HepG2 (cell line): ENCODE measurements around the gene LSM12. TPM values are rescaled to one million over a fixed set of nuclear protein-coding genes. Genes with fewer than 3 reads are reported as not detected.
A peak's percentile ranks its signal among the peaks of the same experiment; 100 is the strongest.

Source experiments
- BCL3 ChIP-seq: sonication (generic); formaldehyde crosslinking; IDR thresholded peaks from 2 replicates; pipeline ENCODE4 v1.5.1; 2020; ENCODE audit warnings: mild to moderate bottlenecking, missing genetic modification reagents, moderate library complexity
- CSRNP2 ChIP-seq: sonication (generic); formaldehyde crosslinking; conservative IDR thresholded peaks from 2 replicates; pipeline ENCODE4 v1.8.0; 2022; ENCODE audit warnings: low read depth, missing genetic modification reagents
- GATAD2A ChIP-seq: IDR thresholded peaks from 2 replicates; pipeline ENCODE4 v1.6.1; 2016
- HNRNPLL ChIP-seq: fragments of 200-400 bp; formaldehyde crosslinking; IDR thresholded peaks from 2 replicates; pipeline ENCODE4 v1.6.1; 2017; ENCODE audit warnings: mild to moderate bottlenecking, low read depth, low read length; ENCODE audit not compliant: poor library complexity, severe bottlenecking
- NR2F1 ChIP-seq, 2 experiments: fragments of 450-650 bp in 1 of 2; formaldehyde crosslinking in 1 of 2; IDR thresholded peaks; 2 replicates each; pipeline versions ENCODE4 v1.5.0 to v1.6.1; 2016 to 2020; ENCODE audit warnings: mild to moderate bottlenecking in 1 of 2, missing compliant biosample characterization in 1 of 2, missing genetic modification reagents in 1 of 2, moderate library complexity in 1 of 2
- STAT5B ChIP-seq: sonication (generic); formaldehyde crosslinking; IDR thresholded peaks from 2 replicates; pipeline ENCODE4 v1.4.0; 2020; ENCODE audit warnings: missing genetic modification reagents
- ZKSCAN8 ChIP-seq: IDR thresholded peaks from 2 replicates; pipeline ENCODE4 v1.6.1; 2016; ENCODE audit warnings: borderline replicate concordance, missing genetic modification reagents, missing compliant biosample characterization
- ZNF446 ChIP-seq: sonication (generic); formaldehyde crosslinking; IDR thresholded peaks from 2 replicates; pipeline ENCODE4 v1.5.0; 2020; ENCODE audit warnings: mild to moderate bottlenecking, missing genetic modification reagents
- ZNF7 ChIP-seq: IDR thresholded peaks from 2 replicates; pipeline ENCODE4 v1.6.1; 2016; ENCODE audit warnings: missing biosample characterization, missing genetic modification reagents
- ZNF768 ChIP-seq: sonication (generic); formaldehyde crosslinking; IDR thresholded peaks from 2 replicates; pipeline ENCODE4 v1.4.0; 2020; ENCODE audit warnings: missing genetic modification reagents
- polyA plus RNA-seq, 8 experiments: library from polyadenylated mRNA; depleted of rRNA in 3 of 8; stranded (reverse) in 7 of 8; unstranded in 1 of 8; fragments of >200 nt; fragmentation: Illumina TruSeq in 4 of 8; extraction: Trizol in 4 of 8; gene quantifications; 2 replicates each; pipeline versions ENCODE4 v1.2.1 to v1.2.3, GENCODE V29; 2011 to 2016; ENCODE audit warnings: low read depth in 4 of 8, missing spikeins in 1 of 8, mixed read lengths in 1 of 8; ENCODE audit not compliant: insufficient read depth in 1 of 8
- total RNA-seq, 5 experiments: library from RNA; depleted of rRNA; stranded (reverse); fragments of >200 nt; fragmentation: Illumina TruSeq; extraction: Trizol; gene quantifications; 2 replicates each; pipeline ENCODE4 v1.2.3, GENCODE V29; 2016; ENCODE audit warnings: low read depth in 1 of 5
- TF ChIP-seq, protein P1 (sequence below): IDR thresholded peaks from 2 replicates; pipeline ENCODE4 v1.6.1; 2016; ENCODE audit warnings: missing genetic modification reagents, missing compliant biosample characterization
- TF ChIP-seq, protein P2 (sequence below): sonication (generic); formaldehyde crosslinking; IDR thresholded peaks from 2 replicates; pipeline ENCODE4 v1.4.0; 2020; ENCODE audit warnings: missing genetic modification reagents, borderline replicate concordance
- TF ChIP-seq, protein P3 (sequence below): sonication (generic); formaldehyde crosslinking; IDR thresholded peaks from 2 replicates; pipeline ENCODE4 v1.9.0; 2022; ENCODE audit warnings: low read depth, missing genetic modification reagents
- TF ChIP-seq, protein P4 (sequence below): sonication (generic); formaldehyde crosslinking; IDR thresholded peaks from 2 replicates; pipeline ENCODE4 v1.4.0; 2020; ENCODE audit warnings: mild to moderate bottlenecking, missing genetic modification reagents, borderline replicate concordance
- TF ChIP-seq, protein P5 (sequence below): sonication (generic); formaldehyde crosslinking; IDR thresholded peaks from 2 replicates; pipeline ENCODE4 v1.4.0; 2020; ENCODE audit warnings: missing genetic modification reagents

LSM12 gene
- total and polyA plus RNA-seq, 2 of the 13 experiments (the other 11 are each of a cell fraction or from before 2014, with no cell fraction given) = 52.8 to 55.7 TPM

DNA sequence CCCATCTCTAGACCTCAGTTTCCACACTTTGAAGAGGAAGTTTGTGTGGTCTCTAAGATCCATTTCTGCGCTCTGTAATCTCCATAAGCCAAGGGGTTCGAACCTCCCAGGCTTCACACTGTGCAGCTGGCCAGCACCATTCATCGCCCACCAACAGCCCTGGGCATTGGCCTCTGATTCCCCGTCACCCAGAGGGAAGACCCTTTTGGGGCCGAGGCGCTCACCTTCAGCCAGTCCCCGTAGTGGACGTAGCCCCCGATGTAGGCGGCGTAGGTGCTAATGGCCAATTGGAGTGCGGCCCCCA, 52.4 kb downstream of the LSM12 start (continued):
- no peak for TF ChIP-seq CSRNP2 (CRISPR knock-in tag)
- TF ChIP-seq, protein P1, sequence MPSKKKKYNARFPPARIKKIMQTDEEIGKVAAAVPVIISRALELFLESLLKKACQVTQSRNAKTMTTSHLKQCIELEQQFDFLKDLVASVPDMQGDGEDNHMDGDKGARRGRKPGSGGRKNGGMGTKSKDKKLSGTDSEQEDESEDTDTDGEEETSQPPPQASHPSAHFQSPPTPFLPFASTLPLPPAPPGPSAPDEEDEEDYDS (CRISPR knock-in tag) = 0 out of 2 replicates have a peak, but pooled peaks have one; percentile 23
- no peak for TF ChIP-seq BCL3 (CRISPR knock-in tag)
- TF ChIP-seq, protein P2, sequence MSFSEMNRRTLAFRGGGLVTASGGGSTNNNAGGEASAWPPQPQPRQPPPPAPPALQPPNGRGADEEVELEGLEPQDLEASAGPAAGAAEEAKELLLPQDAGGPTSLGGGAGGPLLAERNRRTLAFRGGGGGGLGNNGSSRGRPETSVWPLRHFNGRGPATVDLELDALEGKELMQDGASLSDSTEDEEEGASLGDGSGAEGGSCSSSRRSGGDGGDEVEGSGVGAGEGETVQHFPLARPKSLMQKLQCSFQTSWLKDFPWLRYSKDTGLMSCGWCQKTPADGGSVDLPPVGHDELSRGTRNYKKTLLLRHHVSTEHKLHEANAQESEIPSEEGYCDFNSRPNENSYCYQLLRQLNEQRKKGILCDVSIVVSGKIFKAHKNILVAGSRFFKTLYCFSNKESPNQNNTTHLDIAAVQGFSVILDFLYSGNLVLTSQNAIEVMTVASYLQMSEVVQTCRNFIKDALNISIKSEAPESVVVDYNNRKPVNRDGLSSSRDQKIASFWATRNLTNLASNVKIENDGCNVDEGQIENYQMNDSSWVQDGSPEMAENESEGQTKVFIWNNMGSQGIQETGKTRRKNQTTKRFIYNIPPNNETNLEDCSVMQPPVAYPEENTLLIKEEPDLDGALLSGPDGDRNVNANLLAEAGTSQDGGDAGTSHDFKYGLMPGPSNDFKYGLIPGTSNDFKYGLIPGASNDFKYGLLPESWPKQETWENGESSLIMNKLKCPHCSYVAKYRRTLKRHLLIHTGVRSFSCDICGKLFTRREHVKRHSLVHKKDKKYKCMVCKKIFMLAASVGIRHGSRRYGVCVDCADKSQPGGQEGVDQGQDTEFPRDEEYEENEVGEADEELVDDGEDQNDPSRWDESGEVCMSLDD (CRISPR knock-in tag) = no peak
- no peak for TF ChIP-seq STAT5B (CRISPR knock-in tag)
- 0 out of 2 replicates have a peak, but pooled peaks have one; percentile 3 for TF ChIP-seq ZNF446 (CRISPR knock-in tag)
- no peak for TF ChIP-seq ZKSCAN8 (CRISPR knock-in tag)
- TF ChIP-seq, protein P3, sequence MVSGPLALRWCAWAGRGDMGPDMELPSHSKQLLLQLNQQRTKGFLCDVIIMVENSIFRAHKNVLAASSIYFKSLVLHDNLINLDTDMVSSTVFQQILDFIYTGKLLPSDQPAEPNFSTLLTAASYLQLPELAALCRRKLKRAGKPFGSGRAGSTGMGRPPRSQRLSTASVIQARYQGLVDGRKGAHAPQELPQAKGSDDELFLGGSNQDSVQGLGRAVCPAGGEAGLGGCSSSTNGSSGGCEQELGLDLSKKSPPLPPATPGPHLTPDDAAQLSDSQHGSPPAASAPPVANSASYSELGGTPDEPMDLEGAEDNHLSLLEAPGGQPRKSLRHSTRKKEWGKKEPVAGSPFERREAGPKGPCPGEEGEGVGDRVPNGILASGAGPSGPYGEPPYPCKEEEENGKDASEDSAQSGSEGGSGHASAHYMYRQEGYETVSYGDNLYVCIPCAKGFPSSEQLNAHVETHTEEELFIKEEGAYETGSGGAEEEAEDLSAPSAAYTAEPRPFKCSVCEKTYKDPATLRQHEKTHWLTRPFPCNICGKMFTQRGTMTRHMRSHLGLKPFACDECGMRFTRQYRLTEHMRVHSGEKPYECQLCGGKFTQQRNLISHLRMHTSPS (CRISPR knock-in tag) = no peak
- TF ChIP-seq ZNF768 (CRISPR knock-in tag) = 0 out of 2 replicates have a peak, but pooled peaks have one; percentile 73
- TF ChIP-seq NR2F1 (CRISPR knock-in tag; IDR thresholded peaks at IDR 0.05) = no peak
- TF ChIP-seq ZNF7 (CRISPR knock-in tag) = no peak
- peak; percentile 87 for TF ChIP-seq HNRNPLL
- 0 out of 2 replicates have a peak, but pooled peaks have one; percentile 18 for TF ChIP-seq GATAD2A (CRISPR knock-in tag)
- TF ChIP-seq, protein P4, sequence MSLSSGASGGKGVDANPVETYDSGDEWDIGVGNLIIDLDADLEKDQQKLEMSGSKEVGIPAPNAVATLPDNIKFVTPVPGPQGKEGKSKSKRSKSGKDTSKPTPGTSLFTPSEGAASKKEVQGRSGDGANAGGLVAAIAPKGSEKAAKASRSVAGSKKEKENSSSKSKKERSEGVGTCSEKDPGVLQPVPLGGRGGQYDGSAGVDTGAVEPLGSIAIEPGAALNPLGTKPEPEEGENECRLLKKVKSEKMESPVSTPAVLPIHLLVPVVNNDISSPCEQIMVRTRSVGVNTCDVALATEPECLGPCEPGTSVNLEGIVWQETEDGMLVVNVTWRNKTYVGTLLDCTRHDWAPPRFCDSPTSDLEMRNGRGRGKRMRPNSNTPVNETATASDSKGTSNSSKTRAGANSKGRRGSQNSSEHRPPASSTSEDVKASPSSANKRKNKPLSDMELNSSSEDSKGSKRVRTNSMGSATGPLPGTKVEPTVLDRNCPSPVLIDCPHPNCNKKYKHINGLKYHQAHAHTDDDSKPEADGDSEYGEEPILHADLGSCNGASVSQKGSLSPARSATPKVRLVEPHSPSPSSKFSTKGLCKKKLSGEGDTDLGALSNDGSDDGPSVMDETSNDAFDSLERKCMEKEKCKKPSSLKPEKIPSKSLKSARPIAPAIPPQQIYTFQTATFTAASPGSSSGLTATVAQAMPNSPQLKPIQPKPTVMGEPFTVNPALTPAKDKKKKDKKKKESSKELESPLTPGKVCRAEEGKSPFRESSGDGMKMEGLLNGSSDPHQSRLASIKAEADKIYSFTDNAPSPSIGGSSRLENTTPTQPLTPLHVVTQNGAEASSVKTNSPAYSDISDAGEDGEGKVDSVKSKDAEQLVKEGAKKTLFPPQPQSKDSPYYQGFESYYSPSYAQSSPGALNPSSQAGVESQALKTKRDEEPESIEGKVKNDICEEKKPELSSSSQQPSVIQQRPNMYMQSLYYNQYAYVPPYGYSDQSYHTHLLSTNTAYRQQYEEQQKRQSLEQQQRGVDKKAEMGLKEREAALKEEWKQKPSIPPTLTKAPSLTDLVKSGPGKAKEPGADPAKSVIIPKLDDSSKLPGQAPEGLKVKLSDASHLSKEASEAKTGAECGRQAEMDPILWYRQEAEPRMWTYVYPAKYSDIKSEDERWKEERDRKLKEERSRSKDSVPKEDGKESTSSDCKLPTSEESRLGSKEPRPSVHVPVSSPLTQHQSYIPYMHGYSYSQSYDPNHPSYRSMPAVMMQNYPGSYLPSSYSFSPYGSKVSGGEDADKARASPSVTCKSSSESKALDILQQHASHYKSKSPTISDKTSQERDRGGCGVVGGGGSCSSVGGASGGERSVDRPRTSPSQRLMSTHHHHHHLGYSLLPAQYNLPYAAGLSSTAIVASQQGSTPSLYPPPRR (CRISPR knock-in tag) = 0 out of 2 replicates have a peak, but pooled peaks have one; percentile 33
- TF ChIP-seq, protein P5, sequence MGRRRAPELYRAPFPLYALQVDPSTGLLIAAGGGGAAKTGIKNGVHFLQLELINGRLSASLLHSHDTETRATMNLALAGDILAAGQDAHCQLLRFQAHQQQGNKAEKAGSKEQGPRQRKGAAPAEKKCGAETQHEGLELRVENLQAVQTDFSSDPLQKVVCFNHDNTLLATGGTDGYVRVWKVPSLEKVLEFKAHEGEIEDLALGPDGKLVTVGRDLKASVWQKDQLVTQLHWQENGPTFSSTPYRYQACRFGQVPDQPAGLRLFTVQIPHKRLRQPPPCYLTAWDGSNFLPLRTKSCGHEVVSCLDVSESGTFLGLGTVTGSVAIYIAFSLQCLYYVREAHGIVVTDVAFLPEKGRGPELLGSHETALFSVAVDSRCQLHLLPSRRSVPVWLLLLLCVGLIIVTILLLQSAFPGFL (CRISPR knock-in tag) = no peak
